Skeletal muscle tissue (tissue), 4 donors: Measurements from ENCODE around the gene ZNF385A. TPM values are rescaled to one million over a fixed set of nuclear protein-coding genes. Genes with fewer than 3 reads are reported as not detected.

ENCODE experiments used
- H3K27ac ChIP-seq: one replicate; pipeline ENCODE4 v1.7.0; 2013; ENCODE audit warnings: mild to moderate bottlenecking, low read depth, low read length, inconsistent platforms
- H3K27me3 ChIP-seq, 3 donors: one replicate each; pipeline ENCODE4 v1.7.0; 2013; ENCODE audit warnings: low read length in 3 of 3; ENCODE audit not compliant: control insufficient read depth in 3 of 3, insufficient read depth in 3 of 3
- H3K36me3 ChIP-seq, 3 donors: one replicate each; pipeline ENCODE4 v1.7.0; 2013; ENCODE audit warnings: low read length in 3 of 3; ENCODE audit not compliant: control insufficient read depth in 3 of 3, insufficient read depth in 3 of 3
- H3K4me1 ChIP-seq, 3 donors: one replicate each; pipeline ENCODE4 v1.7.0; 2013; ENCODE audit warnings: low read length in 3 of 3, mild to moderate bottlenecking in 3 of 3; ENCODE audit not compliant: control insufficient read depth in 3 of 3, insufficient read depth in 3 of 3
- H3K4me3 ChIP-seq, 3 donors: one replicate each; pipeline ENCODE4 v1.7.0; 2013; ENCODE audit warnings: low read length in 3 of 3
- H3K9ac ChIP-seq, 3 donors: one replicate each; pipeline ENCODE4 v1.7.0; 2013; ENCODE audit warnings: low read length in 3 of 3, mild to moderate bottlenecking in 3 of 3, moderate library complexity in 2 of 3, low read depth in 1 of 3
- H3K9me3 ChIP-seq, 3 donors: one replicate each; pipeline ENCODE4 v1.7.0; 2013; ENCODE audit warnings: low read length in 3 of 3; ENCODE audit not compliant: control insufficient read depth in 3 of 3
- total RNA-seq: library from RNA; depleted of rRNA; stranded (reverse); fragments of >200 nt; gene quantifications from one replicate; pipeline ENCODE4 v1.2.3, GENCODE V29; 2014
- donor health status: Osteomylitis.

Gene ZNF385A
- total RNA-seq, 1 donor from 2014 or later: 3.7 TPM

GRCh38 chr12:54368709-54369596 is 15.6 kb downstream of the ZNF385A start:
- Histone ChIP-seq H3K4me1 (peaks cover 34 to 43% (median 35%) of the 10 kb centered on the region in 3 donors), H3K27ac (peak overlapping the region; percentile 72), H3K4me3 (peak overlapping the region; percentile 31 to 48 (median 36)), H3K27me3 (no peaks in the 10 kb centered on the region), H3K36me3 (peaks cover 0 to 3% (median 3%) of the 10 kb centered on the region in 3 donors), H3K9me3 (no peaks in the 10 kb centered on the region), H3K9ac (peak overlapping the region in 2 of 3 donors; percentile 58 to 69)

- Histone ChIP-seq H3K4me3 (peak overlapping the region in 1 of 3 donors; percentile 31), H3K36me3 (no peaks in the 10 kb centered on the region), H3K9ac (peak overlapping the region in 2 of 3 donors; percentile 15 to 69), H3K27ac (no peak overlapping the region), H3K4me1 (peaks cover 30 to 41% (median 31%) of the 10 kb centered on the region in 3 donors), H3K27me3 (no peaks in the 10 kb centered on the region), H3K9me3 (no peaks in the 10 kb centered on the region)
Measured at GRCh38 chr12:54368025-54368708, 16.4 kb downstream of the ZNF385A start.

DNA sequence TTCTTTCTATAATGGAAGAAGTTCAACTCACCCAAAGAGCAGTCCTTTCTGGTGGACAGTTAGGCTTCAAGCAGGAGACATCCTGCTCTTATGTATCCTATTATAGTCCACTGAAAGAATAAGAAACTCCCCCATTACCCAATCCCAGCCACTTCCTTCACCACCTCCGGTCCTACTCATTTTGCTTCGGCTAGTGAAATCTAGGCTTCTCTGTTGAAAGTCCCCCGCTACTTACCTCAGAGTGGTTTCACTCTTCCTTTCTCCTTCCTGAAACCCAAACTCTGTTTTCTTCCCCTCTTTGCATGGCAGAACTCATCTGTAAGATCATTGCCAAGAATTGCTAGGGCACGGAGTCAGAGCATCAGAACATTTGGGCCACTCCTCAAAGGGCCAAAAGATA is 20.1 kb downstream of the ZNF385A start, which contains the start of gene GPR84:
Gene GPR84 (minus strand): TSS at position 74 of the 400 bp plus-strand sequence. CDS start 635 bp downstream, outside the sequence.
- Histone ChIP-seq H3K9me3 (no peaks in the 10 kb centered on the region), H3K4me3 (no peak within 1 kb of the TSS), H3K4me1 (peaks cover 14 to 33% (median 14%) of the 10 kb centered on the region in 3 donors)

GRCh38 chr12:54363618-54364017 is 20.9 kb downstream of the ZNF385A start:
- no peaks in the 10 kb centered on the region for H3K9me3 ChIP-seq
- H3K4me3 ChIP-seq: no peak overlapping the region
- no peak overlapping the region for H3K27ac ChIP-seq
- no peaks in the 10 kb centered on the region for H3K27me3 ChIP-seq
- no peaks in the 10 kb centered on the region for H3K36me3 ChIP-seq
- peaks cover 12 to 30% (median 13%) of the 10 kb centered on the region in 3 donors for H3K4me1 ChIP-seq
- H3K9ac ChIP-seq: no peak overlapping the region

More for the DNA sequence above, 20.1 kb downstream of the ZNF385A start, which contains the start of gene GPR84:
- H3K27me3 ChIP-seq: no peaks in the 10 kb centered on the region
- H3K27ac ChIP-seq: no peak within 1 kb of the TSS
- no peak within 1 kb of the TSS for H3K9ac ChIP-seq
- no peaks in the 10 kb centered on the region for H3K36me3 ChIP-seq

DNA sequence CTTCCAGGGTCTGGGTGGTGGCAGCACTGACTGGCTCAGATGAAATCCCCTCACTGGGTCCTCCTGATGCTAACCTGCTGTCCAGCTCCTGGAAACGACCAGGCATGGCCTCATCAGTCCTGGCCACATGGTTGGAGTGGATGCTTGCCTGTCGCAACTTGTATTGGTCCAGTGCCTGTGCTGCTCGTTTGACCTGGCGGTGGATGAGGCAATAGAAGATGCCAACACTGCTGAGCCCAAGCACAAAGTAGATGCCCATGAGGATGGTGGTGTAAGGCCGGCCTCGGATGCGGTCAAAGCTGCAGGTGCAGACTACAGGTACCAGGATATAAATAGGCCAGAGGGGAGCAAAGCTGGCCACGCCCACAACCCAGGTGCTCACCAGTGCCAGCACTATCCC is 21.5 kb downstream of the ZNF385A start:
- Histone ChIP-seq H3K27me3 (no peaks in the 10 kb centered on the region), H3K36me3 (no peaks in the 10 kb centered on the region), H3K9ac (no peak overlapping the region), H3K27ac (no peak overlapping the region), H3K4me1 (peaks cover 17 to 30% (median 19%) of the 10 kb centered on the region in 3 donors), H3K9me3 (no peaks in the 10 kb centered on the region), H3K4me3 (no peak overlapping the region)

GRCh38 chr12:54360717-54361456 is 23.6 kb downstream of the ZNF385A start:
- Histone ChIP-seq H3K4me1 (peaks cover 18 to 30% (median 19%) of the 10 kb centered on the region in 3 donors), H3K36me3 (no peaks in the 10 kb centered on the region), H3K9ac (peak overlapping the region in 2 of 3 donors; percentile 10 to 18), H3K9me3 (no peaks in the 10 kb centered on the region), H3K27ac (peak overlapping the region; percentile 26), H3K27me3 (no peaks in the 10 kb centered on the region), H3K4me3 (no peak overlapping the region)

DNA sequence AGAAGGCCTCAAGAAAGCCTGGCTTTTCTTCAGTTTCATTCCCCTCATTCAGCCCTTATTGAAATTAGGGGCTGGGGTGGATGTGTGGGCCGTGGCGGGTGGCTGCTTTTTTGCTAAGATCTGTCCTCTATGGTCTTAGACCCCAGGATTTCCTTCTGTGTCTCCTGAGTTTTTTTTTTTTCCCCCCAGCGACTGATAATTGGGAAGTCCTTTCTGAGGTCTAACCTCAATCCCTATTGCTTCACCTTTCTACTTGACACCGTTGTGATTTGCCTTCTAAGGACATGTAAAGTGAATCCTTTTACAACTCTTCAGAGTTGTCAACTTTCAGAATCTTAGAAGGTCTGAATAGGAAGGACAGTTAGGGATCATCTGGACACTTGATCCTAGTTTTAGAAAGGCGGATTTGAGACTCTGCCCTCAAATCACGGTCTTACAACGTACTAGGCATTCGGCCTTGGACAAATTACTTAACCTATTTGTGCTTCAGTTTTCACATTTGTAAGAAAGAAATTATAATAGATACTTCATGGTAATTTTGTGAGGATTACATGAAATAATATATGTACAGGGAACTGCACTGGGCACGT is 24.7 kb downstream of the ZNF385A start:
- Histone ChIP-seq H3K9me3 (no peaks in the 10 kb centered on the region), H3K9ac (peak overlapping the region; percentile 77 to 90 (median 81)), H3K36me3 (no peaks in the 10 kb centered on the region), H3K4me3 (peak overlapping the region; percentile 81 to 92 (median 90)), H3K27ac (peak overlapping the region; percentile 88), H3K4me1 (peaks cover 18 to 30% (median 19%) of the 10 kb centered on the region in 3 donors), H3K27me3 (no peaks in the 10 kb centered on the region)

DNA sequence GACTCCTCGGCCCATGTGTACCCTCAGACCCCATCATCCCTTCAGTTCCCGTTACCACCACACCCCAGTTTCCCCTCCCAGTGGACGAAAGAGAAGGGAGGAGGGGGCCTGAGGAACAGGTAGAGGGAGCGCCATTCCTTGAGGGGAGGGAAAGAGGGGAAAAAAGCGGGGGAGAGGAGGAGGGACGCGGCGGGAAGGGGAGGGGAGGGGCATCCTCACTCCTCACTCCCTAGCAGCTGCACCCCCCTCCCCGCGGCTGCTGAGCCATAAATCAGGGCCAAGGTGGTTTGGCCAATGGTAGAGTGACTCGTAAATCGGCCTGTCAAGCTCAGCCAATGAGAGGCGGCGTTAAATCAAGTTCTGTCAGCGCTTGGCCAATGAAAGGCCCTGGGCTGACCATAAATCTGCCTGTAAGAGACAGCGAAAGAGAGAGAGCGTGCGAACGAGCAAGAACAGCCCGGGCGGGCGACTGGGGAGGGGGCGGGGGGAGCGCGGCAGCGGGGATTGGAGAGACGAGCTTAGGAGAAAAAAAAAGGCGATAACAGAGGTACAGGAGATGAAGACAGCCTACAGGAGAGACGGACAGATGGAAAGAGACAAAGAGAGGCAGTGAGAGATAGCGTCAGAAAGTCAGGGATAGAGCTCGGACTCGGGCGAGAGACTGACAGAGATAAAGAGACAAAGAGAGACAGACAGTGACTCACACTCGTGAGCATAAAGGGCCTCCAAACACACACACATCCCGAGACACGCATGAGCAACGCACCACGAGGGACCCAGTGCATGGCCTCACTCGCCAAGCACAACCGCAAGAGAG is 25.4 kb downstream of the ZNF385A start:
- H3K27me3 ChIP-seq: no peaks in the 10 kb centered on the region
- H3K4me1 ChIP-seq: peaks cover 18 to 30% (median 19%) of the 10 kb centered on the region in 3 donors
- H3K4me3 ChIP-seq: peak overlapping the region; percentile 81 to 92 (median 90)
- peak overlapping the region; percentile 83 to 92 (median 88) for H3K9ac ChIP-seq
- no peaks in the 10 kb centered on the region for H3K9me3 ChIP-seq
- peak overlapping the region; percentile 88 for H3K27ac ChIP-seq
- H3K36me3 ChIP-seq: no peaks in the 10 kb centered on the region
